HG03469 (cell line): ENCODE measurements around the gene ZNF280B.

Experiments
- ATAC-seq: cut with Tn5 transposase; IDR thresholded peaks from one replicate; pipeline ENCODE4 v1.9.1; 2021; ENCODE audit warnings: mild to moderate bottlenecking, moderate library complexity, moderate number of reproducible peaks; ENCODE audit not compliant: unreplicated experiment

Gene ZNF280B

DNA sequence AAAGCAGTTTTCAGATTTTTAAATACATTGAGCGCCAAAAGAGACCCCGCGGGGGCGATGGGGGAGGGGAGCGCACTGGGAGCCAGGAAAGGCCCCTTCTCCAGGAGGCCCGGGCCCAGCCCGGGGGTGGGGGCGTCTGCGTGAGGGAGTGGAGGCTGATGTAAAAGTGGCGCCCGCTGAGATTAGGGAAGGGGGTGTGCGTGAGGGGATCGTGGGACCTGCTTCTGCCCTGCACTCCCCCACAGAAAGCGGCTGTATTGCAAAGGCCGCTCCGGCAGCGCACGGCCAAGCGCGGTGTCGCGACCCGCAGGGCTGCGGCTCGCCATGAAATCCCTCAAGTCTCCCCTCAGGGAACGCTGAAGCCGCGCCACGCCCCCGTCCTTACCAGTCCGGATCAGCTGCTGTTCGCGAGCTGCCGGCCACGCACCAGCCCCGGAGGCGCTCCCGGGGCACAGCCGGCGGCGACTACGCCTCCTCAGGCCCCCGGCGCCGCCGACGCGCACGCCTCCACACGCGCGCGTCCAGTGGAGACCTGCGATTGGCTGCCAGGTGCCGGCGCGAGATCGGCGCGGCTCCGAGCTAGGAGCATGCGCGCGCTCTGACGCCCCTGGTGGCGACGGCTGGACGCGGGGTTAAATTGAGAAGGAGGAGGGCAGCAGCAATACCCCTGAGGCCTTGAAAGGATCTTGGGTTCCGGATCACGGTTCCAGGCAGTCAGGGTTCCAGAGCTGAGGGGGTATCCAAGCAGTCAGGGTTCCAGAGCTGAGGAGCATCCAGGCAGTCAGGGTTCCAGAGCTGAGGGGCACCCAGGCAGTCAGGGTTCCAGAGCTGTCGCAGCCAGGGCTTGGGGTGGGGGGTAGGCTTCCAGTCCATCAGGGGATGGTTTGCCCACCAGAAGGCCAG, at the start of gene ZNF280B:
Gene ZNF280B (minus strand): TSS at position 469 of the 903 bp plus-strand sequence. CDS start 19,344 bp downstream, outside the sequence.
- peak; percentile 69 for ATAC-seq

- no peak for ATAC-seq
These were observed 48.7 kb upstream of the ZNF280B start for GRCh38 chr22:22556995-22557925.

GRCh38 chr22:22556578-22556977, 48.0 kb upstream of the ZNF280B start:
- no peak for ATAC-seq

GRCh38 chr22:22555596-22555995, 47.1 kb upstream of the ZNF280B start:
- no peak for ATAC-seq

DNA sequence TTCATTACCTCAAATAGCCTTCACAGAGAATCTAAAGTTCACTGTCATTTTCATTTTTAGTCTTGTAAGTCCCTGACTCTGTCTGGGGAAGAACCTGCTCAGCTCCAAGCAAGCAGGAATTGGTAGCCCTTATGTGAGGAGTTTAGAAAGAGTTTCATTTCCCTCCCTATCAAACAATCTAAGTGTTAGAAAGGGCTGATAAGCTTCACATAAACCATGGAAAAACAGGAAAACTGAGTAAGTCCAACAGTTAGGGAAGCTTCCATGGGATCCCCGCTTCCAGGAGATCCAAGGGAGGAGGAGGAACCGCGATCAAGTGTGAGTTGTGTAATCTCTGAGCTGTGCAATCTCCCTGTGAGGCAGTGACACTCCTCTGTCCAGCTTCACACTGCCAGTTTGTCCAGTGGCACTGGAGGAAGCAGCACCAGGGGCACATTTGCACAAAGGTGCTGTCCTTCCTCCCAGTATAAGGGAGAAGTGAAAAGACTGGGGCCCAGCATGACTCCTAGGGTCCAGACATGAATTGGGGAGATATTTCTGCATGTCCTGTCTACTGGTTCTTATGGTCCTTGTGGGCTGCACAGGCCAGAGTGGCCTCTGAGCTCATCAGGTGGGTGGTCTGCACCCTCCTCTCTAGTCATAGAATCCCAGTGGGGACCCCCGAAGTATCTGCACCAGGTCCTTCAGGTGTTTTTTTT, 46.2 kb upstream of the ZNF280B start:
- ATAC-seq, result no peak

DNA sequence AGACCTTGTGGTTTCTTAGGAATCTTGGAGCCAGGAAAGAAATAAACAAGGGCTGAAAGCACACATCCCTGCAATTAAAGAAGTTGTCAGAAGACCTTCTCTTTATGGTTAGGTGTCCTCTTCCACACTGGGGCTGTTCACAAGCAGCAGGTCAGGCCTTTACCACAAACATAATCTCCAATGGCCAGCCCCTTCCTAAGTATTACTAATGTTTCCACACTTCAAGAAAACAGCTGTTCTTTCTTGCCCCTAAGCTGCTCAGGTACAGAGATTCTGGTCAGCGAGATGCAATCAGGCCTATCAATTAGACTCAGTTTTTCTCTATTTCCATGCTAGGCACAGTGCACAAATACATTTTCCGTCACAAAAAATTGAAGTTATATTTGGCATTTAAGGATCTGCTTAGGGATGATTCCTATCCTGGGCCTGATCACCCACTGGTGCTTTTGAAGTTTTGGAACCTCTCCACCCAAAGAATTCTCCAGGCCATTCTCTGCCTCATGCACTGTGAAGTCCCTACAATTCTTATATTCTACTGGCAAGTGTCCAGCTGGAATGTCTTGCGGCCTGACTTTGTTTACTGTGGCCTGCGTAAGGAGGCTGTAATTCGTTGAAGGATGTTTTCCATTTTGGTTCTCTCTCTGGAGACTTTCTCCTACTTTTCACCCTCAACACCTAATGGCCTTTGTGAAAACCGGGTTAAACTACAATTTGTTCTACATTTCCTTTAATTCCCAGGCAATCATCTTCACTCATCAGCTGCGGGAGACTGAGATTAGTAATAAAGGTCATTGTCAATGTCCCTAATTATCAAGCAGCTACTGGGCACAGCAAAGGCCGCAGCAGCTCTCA, 45.4 kb upstream of the ZNF280B start:
- ATAC-seq, result no peak

- ATAC-seq, result no peak
These were observed 44.6 kb upstream of the ZNF280B start for GRCh38 chr22:22553141-22553540.

DNA sequence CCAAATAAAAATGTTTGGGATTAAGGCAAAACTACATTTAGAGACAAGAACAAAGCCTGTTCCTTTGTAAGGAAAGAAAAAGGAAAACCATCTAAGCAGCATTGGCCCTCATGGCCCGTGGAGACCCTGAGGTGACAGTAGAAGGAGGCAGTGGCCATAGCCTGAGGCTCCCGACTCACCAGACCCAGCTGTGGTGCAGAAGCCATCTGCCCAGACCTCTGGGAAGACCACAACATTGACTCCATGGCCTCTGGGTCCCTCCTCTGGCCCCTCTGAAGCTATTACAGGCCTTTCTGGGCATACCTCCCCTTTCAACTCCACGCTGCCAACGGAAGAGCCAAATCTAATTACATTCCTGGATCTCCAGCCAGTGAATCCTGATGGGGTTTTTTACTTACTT, 44.1 kb upstream of the ZNF280B start:
- ATAC-seq, result no peak

GRCh38 chr22:22550789-22551434, 42.4 kb upstream of the ZNF280B start:
- no peak for ATAC-seq

- no peak for ATAC-seq
These were observed 40.4 kb upstream of the ZNF280B start for GRCh38 chr22:22548910-22549309.

DNA sequence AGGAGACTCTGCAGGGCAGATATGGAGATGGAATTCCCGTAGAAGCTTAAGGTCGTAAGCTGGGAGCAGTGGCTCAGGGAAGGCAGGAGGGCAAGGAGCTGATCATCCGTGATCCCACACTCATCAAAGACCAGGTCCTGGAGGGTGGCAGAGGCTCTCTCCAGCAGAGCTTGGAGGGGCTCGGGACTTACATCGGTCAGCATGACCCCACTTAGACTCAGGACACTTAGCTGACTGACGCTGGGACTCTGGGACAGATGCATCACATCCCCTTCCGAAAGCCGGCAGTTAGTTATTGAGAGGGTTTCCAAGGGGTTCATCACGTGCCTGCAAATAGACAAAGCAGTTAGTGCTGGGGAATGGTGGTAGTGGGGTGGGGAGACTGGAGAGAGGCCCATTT, 39.8 kb upstream of the ZNF280B start:
- ATAC-seq, result no peak

- no peak for ATAC-seq
These were observed 39.3 kb upstream of the ZNF280B start for GRCh38 chr22:22547692-22548300.

GRCh38 chr22:22547226-22547625, 38.7 kb upstream of the ZNF280B start:
- no peak for ATAC-seq

DNA sequence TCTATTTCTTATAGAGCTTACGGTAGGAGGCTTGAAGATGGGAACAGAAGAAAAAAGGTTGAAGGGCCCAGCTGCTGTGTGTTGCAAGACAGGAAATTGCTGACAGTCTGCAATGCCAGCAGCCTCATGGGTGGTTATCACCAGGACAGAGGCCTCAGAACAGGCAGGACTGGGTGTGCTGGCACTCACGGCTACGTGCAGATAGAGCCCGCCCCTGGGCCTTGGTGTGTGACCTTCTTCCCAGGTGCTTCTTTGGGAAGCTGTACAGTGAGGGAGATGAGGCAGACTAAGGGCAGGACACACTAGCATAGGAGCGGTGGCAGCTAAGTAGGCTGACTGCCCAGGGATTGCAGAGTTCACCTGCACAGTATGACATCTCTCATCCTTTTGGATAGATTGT, 37.9 kb upstream of the ZNF280B start:
- ATAC-seq, result no peak

DNA sequence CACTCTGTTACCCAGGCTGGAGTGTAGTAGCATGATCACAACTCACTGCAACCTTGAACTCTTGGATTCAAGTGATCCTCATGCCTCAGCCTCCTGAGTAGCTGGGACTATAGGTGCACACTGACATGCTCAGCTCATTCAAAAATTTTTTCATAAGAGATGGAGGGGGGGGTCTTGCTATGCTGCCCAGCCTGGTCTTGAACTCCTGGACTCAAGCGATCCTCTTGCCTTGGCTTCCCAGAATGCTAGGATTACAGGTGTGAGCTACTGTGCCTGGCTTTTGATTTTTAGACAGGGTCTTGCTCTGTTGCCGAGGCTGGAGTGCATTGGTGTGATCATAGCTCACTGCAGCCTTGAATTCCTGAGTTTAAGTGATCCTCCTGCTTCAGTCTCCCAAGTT, 36.5 kb upstream of the ZNF280B start:
- no peak for ATAC-seq

GRCh38 chr22:22538226-22538989, 29.9 kb upstream of the ZNF280B start:
- no peak for ATAC-seq

DNA sequence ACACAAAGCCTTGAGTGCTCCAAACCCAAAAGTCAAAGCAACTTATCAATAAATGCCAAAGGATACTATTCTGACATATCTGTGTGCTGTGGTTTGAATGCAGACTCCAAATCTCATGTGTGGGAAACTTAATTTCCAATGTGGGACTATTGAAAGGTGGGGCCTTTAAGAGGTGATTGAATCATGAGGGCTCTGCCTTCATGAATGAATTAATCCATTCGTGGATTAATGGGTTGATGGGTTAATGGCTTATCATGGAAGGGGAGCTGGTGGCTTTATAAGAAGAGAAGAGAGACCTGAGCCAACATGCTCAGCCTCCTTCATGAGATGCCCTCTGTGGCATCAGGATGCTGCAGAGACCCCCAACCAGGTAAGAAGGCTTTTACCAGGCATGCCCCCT, 28.4 kb upstream of the ZNF280B start:
- no peak for ATAC-seq

DNA sequence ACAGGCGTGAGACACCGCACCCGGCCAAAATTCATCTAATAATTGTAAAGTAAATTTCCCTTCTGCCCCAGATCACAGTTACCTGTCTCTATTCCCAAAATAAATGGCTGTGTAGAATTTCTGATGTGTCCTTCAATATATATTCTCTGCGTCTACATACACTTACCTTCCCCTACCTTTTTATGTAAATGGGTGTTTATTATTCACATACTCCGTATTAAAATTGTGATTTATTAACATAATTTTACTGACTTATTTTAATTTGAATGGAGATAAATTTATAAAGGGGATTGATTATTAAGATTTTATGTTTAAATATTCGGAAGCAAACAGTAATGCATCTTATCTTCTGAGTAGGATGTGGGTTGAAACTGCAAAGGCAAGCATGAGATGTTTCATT, 28.0 kb upstream of the ZNF280B start:
- no peak for ATAC-seq
